Measurements from ENCODE around the gene ETV3. TPM values are rescaled to one million over a fixed set of nuclear protein-coding genes. Genes with fewer than 3 reads are reported as not detected.

ETV3 gene
- total and polyA plus RNA-seq, 2 of the 13 experiments (the other 11 are each of a cell fraction or from before 2014, with no cell fraction given) = 4.2 to 5.8 TPM

GRCh38 chr1:157108448-157108847 is 29.7 kb downstream of the ETV3 start:
- DNase-seq (ENCODE audit: low spot score) = no peak
- ATAC-seq = no peak
- intact Hi-C loops (cut with micrococcal nuclease; ENCODE audit: unreplicated experiment) = no loop called here
- WGBS (ENCODE audit: low lambda C conversion rate) = 8% methylated on average over 6 of the region's 6 CpGs
- H3K4me1 ChIP-seq (ENCODE audit: insufficient read depth, low read length) = no peaks in the 10 kb centered on the region
- TF ChIP-seq ZNF329 (CRISPR knock-in tag; IDR thresholded peaks at IDR 0.05; ENCODE audit: low read depth) = no peak
- no peak for TF ChIP-seq RARA (CRISPR knock-in tag; IDR thresholded peaks at IDR 0.05)
- TF ChIP-seq, protein P1, sequence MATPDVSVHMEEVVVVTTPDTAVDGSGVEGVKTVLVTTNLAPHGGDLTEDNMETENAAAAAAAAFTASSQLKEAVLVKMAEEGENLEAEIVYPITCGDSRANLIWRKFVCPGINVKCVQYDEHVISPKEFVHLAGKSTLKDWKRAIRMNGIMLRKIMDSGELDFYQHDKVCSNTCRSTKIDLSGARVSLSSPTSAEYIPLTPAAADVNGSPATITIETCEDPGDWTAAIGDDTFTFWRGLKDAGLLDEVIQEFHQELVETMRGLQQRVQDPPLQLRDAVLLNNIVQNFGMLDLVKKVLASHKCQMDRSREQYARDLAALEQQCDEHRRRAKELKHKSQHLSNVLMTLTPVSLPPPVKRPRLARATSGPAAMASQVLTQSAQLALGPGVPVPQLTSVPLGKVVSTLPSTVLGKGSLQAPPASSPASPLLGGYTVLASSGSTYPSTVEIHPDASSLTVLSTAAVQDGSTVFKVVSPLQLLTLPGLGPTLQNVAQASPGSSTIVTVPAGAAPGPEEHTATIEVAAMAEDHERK (CRISPR knock-in tag; IDR thresholded peaks at IDR 0.05; ENCODE audit: low read depth) = no peak
- no peak for TF ChIP-seq PCBP2 (optimal IDR thresholded peaks at IDR 0.05; ENCODE audit: low read depth, low read length, poor library complexity, severe bottlenecking)
- no peak for TF ChIP-seq ATM (IDR thresholded peaks at IDR 0.05; ENCODE audit: borderline replicate concordance)
- TF ChIP-seq CHD2 (IDR thresholded peaks at IDR 0.05; ENCODE audit: low read depth, low read length) = no peak
- TF ChIP-seq ZNF546 (CRISPR knock-in tag; conservative IDR thresholded peaks at IDR 0.05) = no peak
- no peaks in the 10 kb centered on the region for H3K79me2 ChIP-seq (ENCODE audit: insufficient read depth, low read length)
- H2AFZ ChIP-seq (ENCODE audit: low read length) = no peak overlapping the region
- no peaks in the 10 kb centered on the region for H4K20me1 ChIP-seq (ENCODE audit: insufficient read depth, low read length)
- peaks cover 17 to 78% of the 10 kb centered on the region in 2 experiments; a peak in 4 of 5 replicates for H3K27me3 ChIP-seq (ENCODE audit: control insufficient read depth in 1 of 2, insufficient read depth in 2 of 2, low read length in 2 of 2)
- no peak overlapping the region for H3K9ac ChIP-seq (ENCODE audit: insufficient read depth, low read depth, low read length)
- ChIA-PET CTCF (ENCODE audit: low intra/inter-chr PET ratio, low total read pairs) (no interaction called here), POLR2A (no interaction called here)
- no peak overlapping the region for H3K27ac ChIP-seq (ENCODE audit: extremely low read length, insufficient read depth, low read length)
- BruUV-seq (replicated peaks) = no TSS peak
- no peak overlapping the region for H3K4me3 ChIP-seq (replicated peaks in 1 of 3; ENCODE audit: insufficient read depth in 1 of 3, low read depth in 2 of 3, low read length in 3 of 3)
- in situ Hi-C loops (cut with HindIII; ENCODE audit: extremely low pct_ligation_motif_present, low pct_unique_long_range_greater_than_20kb) = no loop called here
- no peaks in the 10 kb centered on the region for H3K9me3 ChIP-seq (ENCODE audit: low read length)
- H3K36me3 ChIP-seq (replicated peaks in 1 of 2; ENCODE audit: control insufficient read depth in 1 of 2, insufficient read depth in 2 of 2, low read length in 2 of 2) = no peaks in the 10 kb centered on the region
- no peak for FAIRE-seq
- no peak overlapping the region for H3K4me2 ChIP-seq (ENCODE audit: low read depth, low read length)

DNA sequence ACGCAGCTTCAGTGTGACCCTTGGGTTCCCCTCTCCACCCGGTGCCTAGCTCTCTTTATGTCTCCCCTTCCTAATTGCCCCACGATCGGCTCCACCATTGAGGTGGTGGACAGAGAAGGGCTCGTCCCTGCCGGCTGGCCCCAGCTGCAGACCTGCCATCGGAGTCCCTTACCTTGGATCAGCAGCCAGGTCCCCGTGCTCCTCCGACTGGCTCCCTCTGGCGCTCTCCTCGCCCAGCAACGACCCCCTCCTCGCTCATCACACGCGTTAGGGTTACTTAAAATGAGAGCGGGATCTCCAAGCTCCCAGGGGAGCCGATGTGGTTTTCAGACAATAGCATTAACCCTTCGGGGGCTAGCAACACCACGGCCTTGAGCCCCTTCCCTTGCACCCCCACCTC is 30.5 kb downstream of the ETV3 start:
- Histone ChIP-seq H3K27me3 (ENCODE audit: control insufficient read depth in 1 of 2, insufficient read depth in 2 of 2, low read length in 2 of 2) (peaks cover 16 to 70% of the 10 kb centered on the region in 2 experiments; a peak in 4 of 5 replicates), H2AFZ (ENCODE audit: low read length) (no peak overlapping the region), H3K4me3 (replicated peaks in 1 of 3; ENCODE audit: insufficient read depth in 1 of 3, low read depth in 2 of 3, low read length in 3 of 3) (no peak overlapping the region), H3K9ac (ENCODE audit: insufficient read depth, low read depth, low read length) (no peak overlapping the region), H3K4me2 (ENCODE audit: low read depth, low read length) (no peak overlapping the region), H3K4me1 (ENCODE audit: insufficient read depth, low read length) (no peaks in the 10 kb centered on the region), H4K20me1 (ENCODE audit: insufficient read depth, low read length) (no peaks in the 10 kb centered on the region), H3K27ac (ENCODE audit: extremely low read length, insufficient read depth, low read length) (no peak overlapping the region), H3K79me2 (ENCODE audit: insufficient read depth, low read length) (no peaks in the 10 kb centered on the region), H3K36me3 (replicated peaks in 1 of 2; ENCODE audit: control insufficient read depth in 1 of 2, insufficient read depth in 2 of 2, low read length in 2 of 2) (no peaks in the 10 kb centered on the region), H3K9me3 (ENCODE audit: low read length) (no peaks in the 10 kb centered on the region)
- no peak for DNase-seq (ENCODE audit: low spot score)
- CTCF ChIA-PET (ENCODE audit: low intra/inter-chr PET ratio, low total read pairs) = no interaction called here
- FAIRE-seq = no peak
- no TSS peak for BruUV-seq (replicated peaks)
- in situ Hi-C loops (cut with HindIII; ENCODE audit: extremely low pct_ligation_motif_present, low pct_unique_long_range_greater_than_20kb) = no loop called here
- POLR2A ChIA-PET = no interaction called here
- ATAC-seq = no peak
- 39% methylated on average over 16 of the region's 19 CpGs for WGBS (ENCODE audit: low lambda C conversion rate)
- intact Hi-C loops (cut with micrococcal nuclease; ENCODE audit: unreplicated experiment) = no loop called here
- TF ChIP-seq CCAR2 (optimal IDR thresholded peaks at IDR 0.05; ENCODE audit: low read depth, low read length) = no peak
- no peak for TF ChIP-seq HMG20A (CRISPR knock-in tag; IDR thresholded peaks at IDR 0.05; ENCODE audit: borderline replicate concordance)
- TF ChIP-seq HHEX (CRISPR knock-in tag; IDR thresholded peaks at IDR 0.05) = no peak
- no peak for TF ChIP-seq ZNF878 (CRISPR knock-in tag; IDR thresholded peaks at IDR 0.05)
